SIG-M5 treated with dmso at 0.1 percent for 504 hours (cell line): ENCODE data around the gene MYOM1.
"Not testable (repeated sequence)": the region's sequence is repeated elsewhere in the genome, so short reads cannot be mapped to it uniquely, and the experiment has no call there.

Source experiments
- DNase-seq: peaks from one replicate; lab custom pipeline; 2025; ENCODE audit not compliant: unreplicated experiment; lab: John Stamatoyannopoulos, UW

The MYOM1 gene

GRCh38 chr18:3221496-3221895 is 1.7 kb upstream of the MYOM1 start:
- DNase-seq = no peak

- DNase-seq = not testable (repeated sequence)
Observed at GRCh38 chr18:3220868-3221267, 1.1 kb upstream of the MYOM1 start.

DNA sequence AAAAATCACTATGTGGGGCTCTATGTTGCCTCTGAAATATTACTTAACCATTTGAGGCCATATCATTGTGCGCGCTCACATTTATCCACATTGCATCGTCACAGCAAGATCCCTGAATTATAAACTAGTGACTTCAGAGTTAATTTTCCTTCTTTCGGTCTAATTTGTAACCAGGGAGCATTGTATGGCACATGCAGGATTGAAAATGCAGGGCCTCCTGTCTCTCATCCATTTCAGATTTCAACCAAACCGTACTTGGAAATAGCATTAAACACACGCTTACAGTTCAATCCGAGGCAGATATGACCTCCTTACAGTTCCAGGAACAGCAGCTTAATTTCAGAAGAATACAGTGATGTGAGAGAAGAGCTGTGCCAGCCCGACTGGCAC is 532 bp downstream of the MYOM1 start:
- DNase-seq = no peak

- DNase-seq = no peak
Observed at GRCh38 chr18:3218819-3219218, 949 bp downstream of the MYOM1 start.

GRCh38 chr18:3217948-3218647 is 1.7 kb downstream of the MYOM1 start:
- DNase-seq = peak; percentile 68

DNA sequence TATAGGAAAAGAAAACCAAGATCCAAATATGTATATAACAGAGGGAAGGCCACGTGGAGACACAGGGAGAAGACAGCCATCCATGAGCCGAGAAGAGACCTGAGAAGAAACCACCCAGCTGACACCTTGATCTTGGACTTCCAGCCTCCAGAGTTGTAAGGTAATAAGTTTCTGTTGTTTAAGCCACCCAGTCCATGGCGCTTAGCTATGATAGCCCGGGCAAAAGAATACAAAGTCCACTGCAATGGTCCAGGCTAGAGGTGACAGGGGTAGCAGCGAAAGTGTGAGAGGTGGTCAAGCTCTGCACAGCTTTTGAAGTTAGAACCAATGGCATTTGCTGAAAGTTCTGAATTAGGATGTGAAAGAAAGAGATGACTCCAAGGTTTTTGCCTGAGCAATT is 2.8 kb downstream of the MYOM1 start:
- no peak for DNase-seq

DNA sequence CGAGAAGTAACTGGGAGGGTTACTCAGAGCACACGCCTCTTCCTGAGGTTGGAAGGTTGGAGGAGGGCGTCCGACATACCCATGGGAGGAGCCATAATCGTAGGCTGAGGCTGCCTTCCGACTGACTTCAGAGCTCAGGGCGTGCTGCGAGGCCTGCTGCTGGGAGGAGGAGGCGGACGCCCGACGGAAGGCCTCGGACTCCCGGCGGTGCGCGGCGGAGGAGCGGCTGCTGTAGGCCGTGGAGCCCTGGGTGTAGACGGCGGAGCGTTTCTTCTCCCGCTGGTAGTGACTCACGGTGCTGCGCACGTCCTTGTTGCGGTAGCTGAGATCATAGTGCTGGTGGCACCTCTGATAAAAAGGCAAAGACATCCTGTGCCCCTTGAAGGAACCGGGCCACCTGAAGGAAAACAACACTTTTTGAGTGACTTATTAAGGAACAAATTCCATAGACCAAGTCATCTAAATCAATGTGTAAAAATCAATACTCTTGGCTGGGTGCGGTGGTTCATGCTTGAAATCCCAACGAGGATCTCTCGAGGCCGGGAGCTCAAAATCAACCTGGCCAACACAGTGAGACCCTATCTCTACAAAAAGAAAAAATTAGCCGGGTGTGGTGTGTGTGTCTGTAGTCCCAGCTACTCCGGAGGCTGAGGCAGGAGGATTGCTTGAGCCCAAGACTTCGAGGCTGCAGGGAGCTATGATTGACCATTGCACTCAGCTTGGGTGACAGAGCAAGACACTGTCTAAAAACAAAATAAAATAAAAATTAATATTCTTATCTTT is 4.7 kb downstream of the MYOM1 start:
- DNase-seq = no peak

DNA sequence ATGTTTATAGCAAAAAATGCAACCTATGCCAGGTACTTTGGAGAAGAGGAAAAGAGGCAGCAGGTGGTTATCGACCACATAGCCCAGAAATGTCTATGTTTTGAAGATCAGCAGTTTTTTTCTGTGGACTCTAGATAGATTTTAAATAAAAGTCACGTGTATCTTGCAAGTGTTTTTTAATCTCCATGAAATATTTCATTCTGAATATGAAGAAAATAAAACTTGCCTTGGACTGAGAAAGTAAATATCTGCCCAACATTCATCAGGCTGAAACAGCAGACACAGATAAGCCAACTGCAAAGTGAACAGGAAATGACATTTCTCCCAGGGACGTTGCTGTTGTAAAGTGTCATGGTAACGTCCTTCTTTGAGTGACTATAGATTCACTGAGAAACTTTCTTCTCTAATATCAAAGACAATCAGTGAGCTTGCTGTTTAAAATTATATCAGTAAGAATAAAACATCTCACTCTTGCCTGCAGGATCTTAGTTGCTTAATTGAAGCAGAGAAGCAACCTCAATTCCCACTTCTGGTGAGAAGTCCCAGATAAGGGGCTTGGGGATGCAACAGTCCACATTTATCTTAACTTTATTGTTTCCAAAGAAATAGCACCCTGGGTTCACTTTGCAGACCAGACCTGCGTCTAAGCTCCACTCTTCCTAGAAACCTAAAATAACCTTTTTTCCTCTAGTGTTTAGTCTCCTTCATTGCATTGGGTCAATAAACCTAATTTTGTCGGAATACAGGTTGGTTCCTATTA is 6.3 kb downstream of the MYOM1 start:
- no peak for DNase-seq

- no peak for DNase-seq
Observed at GRCh38 chr18:3212657-3213056, 7.1 kb downstream of the MYOM1 start.

GRCh38 chr18:3211236-3211992 is 8.4 kb downstream of the MYOM1 start:
- no peak for DNase-seq

- no peak for DNase-seq
Observed at GRCh38 chr18:3209859-3210569, 9.8 kb downstream of the MYOM1 start.

- DNase-seq = no peak
Observed at GRCh38 chr18:3207565-3207964, 12.2 kb downstream of the MYOM1 start.

DNA sequence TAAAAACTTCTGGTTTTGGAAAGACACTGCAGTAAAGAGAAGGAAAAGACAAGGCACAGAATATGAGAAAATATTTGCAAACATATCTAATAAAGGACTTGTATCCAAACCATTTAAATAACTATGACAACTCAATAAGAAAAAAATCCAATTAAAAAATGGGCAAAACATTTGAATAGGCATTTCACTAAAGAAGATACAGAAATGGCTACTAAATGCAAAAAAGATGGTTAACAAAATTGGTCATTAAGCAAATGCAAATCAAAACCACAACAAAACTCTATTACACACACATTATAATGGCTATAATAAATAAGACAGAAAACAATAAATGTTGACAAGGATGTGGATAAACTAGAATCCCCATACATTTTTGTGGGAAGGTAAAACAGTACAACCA is 14.5 kb downstream of the MYOM1 start:
- no peak for DNase-seq

- no peak for DNase-seq
Observed at GRCh38 chr18:3199942-3200645, 19.7 kb downstream of the MYOM1 start.

- DNase-seq = not testable (repeated sequence)
Observed at GRCh38 chr18:3198260-3198860, 21.4 kb downstream of the MYOM1 start.

DNA sequence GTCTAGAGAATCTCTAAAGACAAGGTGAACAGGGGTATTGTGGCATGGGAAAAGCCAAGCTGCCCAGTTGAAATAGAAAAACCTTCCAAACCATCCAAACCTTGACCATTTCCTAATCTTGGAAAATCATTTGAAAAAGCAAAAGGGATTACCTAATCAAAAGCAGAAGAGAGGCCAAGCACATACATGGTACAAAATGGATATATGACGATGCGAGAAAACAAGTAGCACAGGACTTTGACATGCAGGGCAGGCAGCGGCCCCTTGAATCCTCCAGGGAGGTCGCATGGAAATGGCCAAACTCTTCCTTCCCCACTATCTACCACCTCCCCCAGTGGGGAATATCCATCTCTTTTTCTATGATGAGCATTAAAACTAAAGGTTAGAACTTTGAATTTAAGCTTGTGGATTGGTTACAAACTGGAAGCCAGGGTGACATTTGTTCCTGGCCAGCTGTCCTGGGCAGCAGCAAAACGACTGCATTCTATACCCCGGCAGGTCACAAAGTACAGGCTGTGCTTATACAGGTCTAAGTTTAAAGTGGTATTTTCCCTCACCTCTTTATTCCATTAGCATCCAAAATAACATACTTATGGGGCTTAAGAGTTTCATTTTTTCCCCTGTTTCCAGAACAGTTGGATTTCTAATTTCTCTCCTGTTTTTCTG is 24.7 kb downstream of the MYOM1 start:
- DNase-seq = no peak

- no peak for DNase-seq
Observed at GRCh38 chr18:3193331-3193730, 26.4 kb downstream of the MYOM1 start.

DNA sequence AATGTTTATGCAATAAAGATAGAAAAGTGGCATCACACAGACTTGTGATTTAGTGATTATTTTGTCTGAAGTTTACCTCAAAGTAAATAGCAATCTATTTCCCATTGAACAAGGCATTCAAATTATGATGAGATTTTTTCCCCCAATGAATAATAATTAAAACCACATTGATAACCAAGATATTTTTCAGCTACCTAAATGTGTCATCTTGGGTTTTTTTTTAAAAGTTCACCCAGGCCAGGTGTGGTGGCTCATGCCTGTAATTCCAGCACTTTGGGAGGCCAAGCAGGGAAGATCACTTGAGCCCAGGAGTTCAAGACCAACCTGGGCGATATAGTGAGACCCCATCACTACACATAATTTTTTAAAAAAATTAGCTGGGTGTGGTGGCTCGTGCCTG is 27.0 kb downstream of the MYOM1 start:
- DNase-seq = no peak

- DNase-seq = no peak
Observed at GRCh38 chr18:3192286-3192685, 27.5 kb downstream of the MYOM1 start.
